HG03060 (cell line): ENCODE measurements around the gene SLC8A2.

ENCODE experiments used
- ATAC-seq: cut with Tn5 transposase; IDR thresholded peaks from one replicate; pipeline ENCODE4 v1.9.1; 2021; ENCODE audit warnings: low read depth, moderate number of reproducible peaks; ENCODE audit not compliant: unreplicated experiment

The SLC8A2 gene

DNA sequence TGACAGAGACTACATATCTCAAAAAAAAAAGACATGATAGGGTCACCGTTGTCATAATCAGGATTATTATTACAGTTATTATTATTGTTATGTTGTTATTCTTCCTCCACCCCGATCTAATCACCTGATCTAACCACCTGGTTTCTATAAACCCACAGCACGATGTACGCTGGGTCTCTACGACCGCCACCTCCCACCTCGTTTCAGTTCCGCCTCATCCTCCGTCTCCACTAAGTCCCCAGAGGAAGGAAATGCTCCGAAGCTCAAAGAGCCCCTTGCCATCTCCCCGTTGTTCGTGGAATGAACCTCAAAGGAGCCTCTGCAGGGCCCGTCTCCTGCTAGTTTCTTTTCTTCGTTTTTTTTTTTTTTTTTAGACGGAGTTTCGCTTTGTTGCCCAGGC lies 36.5 kb downstream of the SLC8A2 start:
- ATAC-seq: no peak

DNA sequence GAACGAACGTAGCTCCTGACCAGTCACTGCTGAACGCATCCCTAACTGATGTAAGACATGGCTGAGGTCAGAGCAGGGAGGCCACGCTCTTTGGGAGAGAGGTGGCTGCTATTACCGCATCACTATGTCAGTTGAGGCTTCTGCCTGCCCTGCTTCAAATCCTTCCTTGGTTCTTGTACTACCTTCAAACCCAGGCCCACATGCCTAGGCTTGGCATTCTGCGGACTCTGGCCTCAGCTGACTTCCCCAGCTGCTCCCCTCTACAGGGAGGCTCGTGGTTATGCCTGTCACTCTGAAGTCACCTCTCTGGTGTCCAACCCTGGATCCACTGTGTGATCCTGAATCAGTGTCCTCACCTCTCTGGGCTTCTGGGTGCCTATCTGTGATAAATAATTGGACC lies 37.6 kb downstream of the SLC8A2 start:
- ATAC-seq: no peak

DNA sequence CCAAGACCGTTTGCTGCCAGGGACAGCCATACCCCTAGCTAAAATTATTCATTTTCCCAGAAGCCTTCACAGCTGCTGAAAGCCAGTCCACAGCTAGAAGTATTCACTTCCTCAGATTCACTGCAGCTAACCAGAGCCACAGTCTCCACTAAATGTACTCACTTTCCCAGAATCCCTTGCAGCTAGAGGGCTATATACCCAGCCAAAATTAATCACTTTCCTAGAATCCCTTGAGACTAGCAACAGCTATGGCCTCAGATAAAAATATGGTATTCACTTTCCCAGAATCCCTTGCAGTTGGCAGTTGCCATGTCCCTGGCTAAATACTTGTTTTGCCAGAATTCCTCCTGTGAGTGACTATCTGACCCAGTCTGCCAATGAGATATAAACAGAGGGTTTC lies 38.6 kb downstream of the SLC8A2 start:
- no peak for ATAC-seq

GRCh38 chr19:47432499-47432898 lies 39.2 kb downstream of the SLC8A2 start:
- ATAC-seq: no peak

GRCh38 chr19:47432091-47432490 lies 39.6 kb downstream of the SLC8A2 start:
- ATAC-seq: no peak

DNA sequence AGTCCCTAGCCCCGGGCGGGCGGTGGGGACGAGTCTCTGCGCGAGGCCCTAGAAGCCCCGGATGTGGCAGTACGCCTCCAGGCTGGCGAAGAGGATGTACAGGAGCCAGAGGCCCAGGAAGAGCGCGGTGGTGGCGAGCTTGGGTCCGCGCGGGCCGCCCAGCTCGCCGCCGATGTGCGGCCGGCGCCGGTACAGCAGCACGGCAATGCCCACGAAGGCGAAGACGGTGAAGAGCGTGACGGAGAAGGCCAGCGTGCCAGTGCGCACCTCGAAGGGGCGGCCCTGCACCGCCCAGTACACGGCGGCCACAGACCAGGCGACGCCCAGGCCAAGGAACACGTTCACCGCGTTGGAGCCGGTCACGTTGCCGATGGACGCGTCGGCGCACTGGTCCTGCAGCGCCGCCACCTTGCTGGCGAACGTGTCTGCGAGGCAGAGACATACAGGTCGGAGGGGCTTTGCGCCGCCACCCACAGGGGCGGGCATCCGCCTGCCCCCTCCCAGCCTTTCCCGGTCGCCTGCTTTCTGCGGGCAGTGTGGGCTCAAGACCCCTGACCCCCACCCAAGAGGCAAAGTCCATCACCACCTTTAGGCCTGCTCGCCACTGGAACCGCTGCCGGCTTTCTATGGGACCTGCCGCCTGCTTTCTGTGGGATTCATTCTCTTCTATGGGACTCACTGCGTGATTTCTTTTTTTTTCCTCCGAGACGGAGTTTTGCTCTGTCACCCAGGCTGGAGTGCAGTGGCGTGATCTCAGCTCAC lies 41.5 kb downstream of the SLC8A2 start:
- ATAC-seq: no peak

DNA sequence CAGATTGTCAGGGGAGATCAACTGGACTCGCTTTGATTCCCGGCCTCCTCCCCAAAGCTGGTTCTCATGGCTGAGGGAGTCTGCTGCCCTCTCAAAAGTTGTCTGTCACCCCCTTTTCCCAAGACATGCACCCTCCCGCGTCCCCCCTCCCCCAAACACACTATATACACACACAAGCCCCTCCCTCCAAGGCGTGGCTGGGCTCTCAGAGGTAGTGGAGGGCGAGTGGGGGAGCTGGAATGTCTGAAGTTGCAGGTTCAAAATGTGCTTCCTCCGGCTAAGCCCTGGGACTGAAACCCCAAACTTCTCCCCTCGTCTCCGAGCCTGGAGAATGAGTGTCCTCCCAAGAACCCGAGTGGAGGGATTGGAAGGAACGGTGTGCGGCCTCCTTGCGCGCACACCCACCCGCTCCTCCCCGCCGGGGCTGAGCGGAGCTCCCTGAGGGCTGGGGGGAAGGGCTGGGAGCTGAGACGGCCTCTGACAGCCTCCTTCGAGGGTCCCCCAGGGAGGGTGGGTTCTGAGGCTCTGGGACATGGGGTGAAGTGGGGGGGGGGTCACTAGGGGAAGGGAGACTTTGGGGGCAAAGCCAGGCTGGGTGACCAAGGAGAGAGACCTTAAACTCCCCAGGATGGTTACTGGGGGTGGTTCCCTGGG lies 42.4 kb downstream of the SLC8A2 start:
- ATAC-seq: no peak

DNA sequence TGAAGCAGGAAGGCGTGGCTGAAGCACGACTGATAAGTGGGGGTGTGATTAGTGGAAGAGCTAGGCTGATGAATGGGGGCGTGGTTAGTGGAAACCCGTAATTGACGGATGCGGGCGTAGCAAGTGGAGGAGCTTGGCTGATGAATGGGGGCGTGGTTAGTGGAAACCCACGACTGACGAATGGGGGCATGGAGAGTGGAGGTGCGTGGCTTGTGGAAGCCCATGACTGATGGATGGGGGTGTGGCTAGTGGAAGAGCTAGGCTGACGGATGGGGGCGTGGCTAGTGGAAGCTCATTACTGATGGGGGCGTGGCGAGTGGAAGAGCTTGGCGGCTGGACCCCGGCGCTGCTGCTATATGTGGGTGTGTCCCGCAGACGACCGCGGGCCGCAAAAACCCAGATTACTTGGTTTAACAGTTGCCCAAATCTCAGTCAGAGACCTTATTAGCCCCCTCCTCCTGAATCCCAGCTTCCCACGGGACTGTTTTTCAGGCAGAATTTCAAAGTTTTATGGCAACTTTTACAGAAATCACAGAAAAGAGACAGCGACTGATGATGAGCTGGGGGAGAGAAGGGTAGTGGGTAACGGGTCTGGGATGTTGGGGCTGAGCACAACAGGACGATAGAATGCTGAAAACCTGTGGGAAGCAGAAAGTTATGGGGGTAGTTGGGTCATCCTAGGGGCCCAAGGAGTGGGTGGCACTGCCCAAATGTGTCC lies 43.4 kb downstream of the SLC8A2 start:
- no peak for ATAC-seq

- ATAC-seq: no peak
Observed at GRCh38 chr19:47427241-47428176, 44.2 kb downstream of the SLC8A2 start.

GRCh38 chr19:47423203-47423882 lies 48.4 kb downstream of the SLC8A2 start:
- ATAC-seq: no peak

GRCh38 chr19:47422417-47423163 lies 49.1 kb downstream of the SLC8A2 start:
- no peak for ATAC-seq

GRCh38 chr19:47421844-47422395 lies 49.8 kb downstream of the SLC8A2 start:
- ATAC-seq: no peak

GRCh38 chr19:47421244-47421786 lies 50.4 kb downstream of the SLC8A2 start:
- ATAC-seq: no peak

- no peak for ATAC-seq
Observed at GRCh38 chr19:47419789-47420188, 51.9 kb downstream of the SLC8A2 start.

DNA sequence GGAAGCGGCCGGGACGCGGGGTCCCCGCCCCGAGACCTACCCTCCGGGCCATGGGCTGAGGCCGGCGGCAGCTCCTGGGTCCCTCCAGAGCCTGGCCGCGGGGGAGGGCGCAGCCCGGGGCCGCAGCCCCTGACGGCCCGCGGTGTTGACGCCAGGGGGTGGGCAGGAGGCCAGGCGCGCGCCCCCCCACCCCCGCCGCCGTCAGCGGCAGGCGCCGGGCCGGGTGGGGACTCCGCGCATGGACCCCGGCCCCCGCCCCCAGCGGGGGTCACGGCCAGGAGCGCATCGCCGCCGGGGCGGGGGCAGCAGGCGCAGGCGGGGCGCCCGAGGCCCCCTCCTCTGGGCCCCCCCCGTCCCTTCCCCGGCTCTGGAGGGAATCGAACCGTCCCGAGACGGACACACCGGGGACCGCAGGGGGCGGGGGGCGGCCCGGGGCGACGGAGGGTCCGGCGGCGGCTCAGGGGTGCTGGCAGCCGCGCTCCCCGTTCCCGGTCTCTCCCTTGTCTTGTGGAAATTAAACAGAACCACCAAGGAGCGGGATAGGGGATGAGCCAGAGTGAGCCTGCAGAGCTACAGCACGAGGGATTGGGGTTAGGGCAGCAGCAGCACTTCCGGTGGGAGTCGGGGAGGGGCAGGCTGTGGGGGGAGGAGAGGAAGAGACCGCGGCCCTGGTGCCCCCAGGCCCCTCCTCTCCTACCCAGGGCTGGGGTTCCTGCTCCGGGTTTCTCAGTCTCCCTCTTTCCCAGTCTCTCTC lies 52.5 kb downstream of the SLC8A2 start, which contains the start of gene MEIS3:
Gene MEIS3, minus strand, starts transcription at position 498 of the 754 bp plus-strand sequence. Its CDS starts 446 bp downstream, at position 52.
- no peak for ATAC-seq

DNA sequence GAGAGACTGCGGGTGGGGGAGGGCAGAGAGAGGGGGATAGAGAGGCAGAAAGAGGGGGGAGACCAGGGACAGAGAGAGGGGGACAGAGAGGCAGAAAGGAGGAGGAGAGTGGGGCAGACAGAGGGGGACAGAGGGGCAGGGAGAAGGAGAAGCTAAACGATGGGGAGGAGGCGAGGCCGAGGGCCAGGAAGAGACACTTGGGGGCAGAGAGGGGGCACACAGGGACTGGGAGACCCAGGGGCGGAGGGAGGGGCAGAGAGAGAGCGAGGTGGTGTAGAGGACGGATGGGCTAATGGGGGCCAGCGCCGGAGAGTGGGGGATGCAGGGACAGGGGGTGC lies 53.0 kb downstream of the SLC8A2 start:
- ATAC-seq: no peak

GRCh38 chr19:47417746-47418691 lies 53.7 kb downstream of the SLC8A2 start:
- ATAC-seq: no peak
